SH-SY5Y (cell line): ENCODE data around the gene ZNF280A.

Experiments
- GATA2 ChIP-seq: IDR thresholded peaks from 2 replicates; pipeline ENCODE4 v1.6.1; 2011; ENCODE audit warnings: mild to moderate bottlenecking, low read depth, low read length
- GATA3 ChIP-seq: IDR thresholded peaks from 2 replicates; pipeline ENCODE4 v1.6.1; 2011; ENCODE audit warnings: low read depth, mild to moderate bottlenecking, low read length, moderate library complexity

ZNF280A gene

GRCh38 chr22:22533417-22533816 is 13.3 kb upstream of the ZNF280A start:
- TF ChIP-seq GATA2 = no peak
- no peak for TF ChIP-seq GATA3

- no peak for TF ChIP-seq GATA3
These were observed 11.9 kb upstream of the ZNF280A start for GRCh38 chr22:22531770-22532546.

GRCh38 chr22:22528780-22529179 is 8.7 kb upstream of the ZNF280A start:
- TF ChIP-seq GATA3 = no peak
- TF ChIP-seq GATA2 = no peak

GRCh38 chr22:22527312-22527711 is 7.2 kb upstream of the ZNF280A start:
- TF ChIP-seq GATA2 (no peak), GATA3 (no peak)

GRCh38 chr22:22526125-22526912 is 6.2 kb upstream of the ZNF280A start:
- TF ChIP-seq GATA3 (no peak), GATA2 (no peak)

- no peak for TF ChIP-seq GATA2
- TF ChIP-seq GATA3 = no peak
These were observed 3.4 kb upstream of the ZNF280A start for GRCh38 chr22:22523494-22523893.

- TF ChIP-seq GATA3 = no peak
- TF ChIP-seq GATA2 = no peak
These were observed 1.6 kb upstream of the ZNF280A start for GRCh38 chr22:22521631-22522030.

- no peak for TF ChIP-seq GATA3
- no peak for TF ChIP-seq GATA2
These were observed 865 bp upstream of the ZNF280A start for GRCh38 chr22:22520667-22521602.

- TF ChIP-seq GATA3 = no peak
- TF ChIP-seq GATA2 = no peak
These were observed 479 bp downstream of the ZNF280A start for GRCh38 chr22:22519591-22519990.

- TF ChIP-seq GATA3 (no peak), GATA2 (no peak)
These were observed 3.1 kb downstream of the ZNF280A start for GRCh38 chr22:22516992-22517391.

GRCh38 chr22:22515890-22516289 is 4.2 kb downstream of the ZNF280A start:
- no peak for TF ChIP-seq GATA3
- TF ChIP-seq GATA2 = no peak

- TF ChIP-seq GATA2 = no peak
- no peak for TF ChIP-seq GATA3
These were observed 6.5 kb downstream of the ZNF280A start for GRCh38 chr22:22513619-22514018.

GRCh38 chr22:22512951-22513350 is 7.1 kb downstream of the ZNF280A start:
- TF ChIP-seq GATA2 (no peak), GATA3 (no peak)

- TF ChIP-seq GATA2 = no peak
- no peak for TF ChIP-seq GATA3
These were observed 11.5 kb downstream of the ZNF280A start, which contains the start of gene ZNF280B for GRCh38 chr22:22508274-22509176. ZNF280B (minus strand) TSS chr22:22508742; CDS start chr22:22489398, 19,344 bp downstream.

- TF ChIP-seq GATA3 (no peak), GATA2 (no peak)
These were observed 12.3 kb downstream of the ZNF280A start for GRCh38 chr22:22507743-22508273.
